Skeletal muscle tissue (tissue), 4 donors: Measurements from ENCODE around the gene GAMT. TPM values are rescaled to one million over a fixed set of nuclear protein-coding genes. Genes with fewer than 3 reads are reported as not detected.

Source experiments
- H3K27ac ChIP-seq: one replicate; pipeline ENCODE4 v1.7.0; 2013; ENCODE audit warnings: mild to moderate bottlenecking, low read depth, low read length, inconsistent platforms
- H3K27me3 ChIP-seq, 3 donors: one replicate each; pipeline ENCODE4 v1.7.0; 2013; ENCODE audit warnings: low read length in 3 of 3; ENCODE audit not compliant: control insufficient read depth in 3 of 3, insufficient read depth in 3 of 3
- H3K36me3 ChIP-seq, 3 donors: one replicate each; pipeline ENCODE4 v1.7.0; 2013; ENCODE audit warnings: low read length in 3 of 3; ENCODE audit not compliant: control insufficient read depth in 3 of 3, insufficient read depth in 3 of 3
- H3K4me1 ChIP-seq, 3 donors: one replicate each; pipeline ENCODE4 v1.7.0; 2013; ENCODE audit warnings: low read length in 3 of 3, mild to moderate bottlenecking in 3 of 3; ENCODE audit not compliant: control insufficient read depth in 3 of 3, insufficient read depth in 3 of 3
- H3K4me3 ChIP-seq, 3 donors: one replicate each; pipeline ENCODE4 v1.7.0; 2013; ENCODE audit warnings: low read length in 3 of 3
- H3K9ac ChIP-seq, 3 donors: one replicate each; pipeline ENCODE4 v1.7.0; 2013; ENCODE audit warnings: low read length in 3 of 3, mild to moderate bottlenecking in 3 of 3, moderate library complexity in 2 of 3, low read depth in 1 of 3
- H3K9me3 ChIP-seq, 3 donors: one replicate each; pipeline ENCODE4 v1.7.0; 2013; ENCODE audit warnings: low read length in 3 of 3; ENCODE audit not compliant: control insufficient read depth in 3 of 3
- total RNA-seq: library from RNA; depleted of rRNA; stranded (reverse); fragments of >200 nt; gene quantifications from one replicate; pipeline ENCODE4 v1.2.3, GENCODE V29; 2014
- donor health status: Osteomylitis.

GAMT gene
- total RNA-seq, 1 donor from 2014 or later = 101 TPM

DNA sequence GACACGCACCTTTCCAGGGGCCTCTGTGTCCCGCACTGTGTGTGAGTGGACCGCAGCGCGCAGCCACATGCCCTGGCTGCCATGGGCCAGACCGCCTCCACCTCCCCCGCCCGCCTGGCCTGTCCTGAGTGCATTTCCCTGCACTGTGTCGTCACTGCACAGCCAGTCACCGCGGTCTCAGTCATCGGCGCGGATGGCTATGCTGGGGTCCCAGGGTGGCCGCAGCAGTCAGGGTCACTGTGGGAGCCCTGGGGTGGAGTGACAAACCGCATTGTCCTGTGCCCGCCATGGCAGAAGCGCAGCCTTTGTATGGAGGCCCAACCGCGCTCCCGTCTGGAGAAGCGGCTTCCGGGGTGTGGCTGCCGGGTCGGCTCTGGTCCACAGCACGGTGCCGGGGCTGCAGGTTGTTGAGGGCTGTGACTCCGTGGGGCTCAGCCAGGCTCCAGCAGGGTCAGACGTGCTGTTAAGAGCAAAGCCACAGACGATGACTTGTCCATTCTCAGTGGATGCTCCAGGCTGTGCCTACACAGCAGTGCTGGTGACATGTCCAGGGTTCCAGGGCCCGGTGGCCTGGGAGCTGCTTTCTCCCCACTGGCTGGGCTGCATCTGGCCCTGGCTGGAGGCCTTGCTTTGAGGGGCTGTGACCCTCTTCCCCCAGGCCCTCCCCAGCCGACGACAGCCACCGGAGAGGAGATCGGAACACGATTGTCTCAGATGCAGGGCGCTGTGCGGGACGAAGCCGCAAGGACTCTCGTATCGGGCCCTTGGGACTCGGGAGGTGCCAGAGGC lies 24.0 kb downstream of the GAMT start:
- peaks cover 6 to 16% (median 16%) of the 10 kb centered on the region in 3 donors for H3K4me1 ChIP-seq
- peaks cover 16 to 18% (median 16%) of the 10 kb centered on the region in 3 donors for H3K36me3 ChIP-seq
- H3K4me3 ChIP-seq = no peak overlapping the region
- H3K27ac ChIP-seq = no peak overlapping the region
- no peaks in the 10 kb centered on the region for H3K27me3 ChIP-seq
- H3K9me3 ChIP-seq = no peaks in the 10 kb centered on the region
- H3K9ac ChIP-seq = no peak overlapping the region

DNA sequence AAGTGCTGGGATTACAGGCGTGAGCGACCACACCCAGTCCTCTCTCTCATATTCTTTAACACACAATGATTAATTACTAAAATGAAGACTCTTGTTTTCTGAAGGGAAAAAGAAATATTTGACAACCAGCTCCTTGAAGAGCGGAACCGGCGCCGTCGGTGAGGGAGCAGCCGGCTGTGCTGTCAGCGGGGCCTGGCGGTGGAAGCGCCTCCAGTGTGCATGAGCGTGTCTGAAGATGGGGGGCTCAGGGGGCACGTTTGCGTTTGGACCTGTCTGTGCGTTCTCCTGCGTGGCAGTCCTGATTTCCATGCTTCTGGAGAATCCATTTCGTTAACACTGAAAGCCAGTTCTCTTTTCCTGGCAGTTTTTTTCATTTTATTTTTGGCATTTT lies 24.9 kb downstream of the GAMT start:
- peaks cover 4 to 14% (median 13%) of the 10 kb centered on the region in 3 donors for H3K4me1 ChIP-seq

DNA sequence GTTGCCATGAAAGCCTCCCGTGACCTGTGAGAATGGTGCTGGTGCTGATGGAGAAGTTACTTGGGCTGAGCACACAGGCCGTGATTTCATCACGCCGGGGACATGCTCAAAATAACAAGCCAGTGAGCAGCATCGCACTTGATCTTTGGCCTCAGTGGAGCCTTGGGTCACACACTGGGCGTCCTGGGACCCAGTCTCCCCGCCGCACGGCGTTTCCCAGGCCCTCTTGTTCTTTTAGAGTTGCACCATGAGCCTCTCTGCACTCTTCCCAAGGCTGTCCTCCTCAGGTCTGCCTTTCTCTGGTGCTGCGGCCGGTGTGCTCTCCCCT lies 27.1 kb downstream of the GAMT start:
- Histone ChIP-seq H3K4me3 (no peak overlapping the region), H3K36me3 (peaks cover 34 to 35% (median 35%) of the 10 kb centered on the region in 3 donors), H3K9me3 (no peaks in the 10 kb centered on the region), H3K9ac (no peak overlapping the region), H3K27ac (peak overlapping the region; percentile 25), H3K27me3 (no peaks in the 10 kb centered on the region), H3K4me1 (peaks cover 2 to 11% (median 11%) of the 10 kb centered on the region in 3 donors)

More for the DNA sequence above, 24.9 kb downstream of the GAMT start:
- H3K9ac ChIP-seq = no peak overlapping the region
- peaks cover 16 to 19% (median 16%) of the 10 kb centered on the region in 3 donors for H3K36me3 ChIP-seq
- H3K4me3 ChIP-seq = no peak overlapping the region
- no peak overlapping the region for H3K27ac ChIP-seq
- H3K9me3 ChIP-seq = no peaks in the 10 kb centered on the region
- H3K27me3 ChIP-seq = no peaks in the 10 kb centered on the region

DNA sequence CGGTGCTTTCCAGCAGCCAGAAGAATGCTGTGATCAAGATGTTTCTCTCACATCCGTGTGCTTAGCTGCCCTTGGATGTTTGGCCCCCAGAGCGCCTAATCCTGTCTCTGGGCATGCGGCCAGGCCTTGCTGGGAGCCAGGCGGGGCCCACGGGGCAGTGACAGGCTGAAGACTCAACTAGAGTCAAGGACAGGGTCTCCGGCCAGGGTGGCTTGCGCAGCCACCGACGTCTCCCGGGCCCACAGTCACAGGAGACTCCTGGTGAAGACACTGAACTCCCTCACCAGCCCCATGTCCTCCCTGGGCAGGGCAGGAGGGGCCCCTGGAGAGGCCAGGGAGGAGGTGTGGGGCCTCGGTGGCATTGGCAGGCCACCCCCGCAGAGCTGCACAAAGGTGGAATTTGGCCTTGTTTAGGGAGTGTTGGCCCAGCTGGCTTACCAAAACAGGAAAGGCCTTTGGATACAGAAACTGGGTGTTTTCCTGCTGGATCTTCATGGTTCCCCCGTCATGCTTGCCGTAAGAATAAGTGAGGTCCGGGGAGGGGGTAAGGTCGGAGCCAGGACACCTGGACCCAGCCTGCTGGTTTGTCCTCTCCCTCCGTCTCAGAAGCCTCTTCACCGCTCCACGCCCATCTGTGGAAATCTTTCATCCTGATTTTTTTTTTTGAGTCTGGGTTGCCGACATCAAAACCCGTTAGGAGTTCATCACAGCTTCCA lies 27.6 kb downstream of the GAMT start:
- peak overlapping the region in 1 of 3 donors; percentile 25 for H3K9ac ChIP-seq
- no peak overlapping the region for H3K4me3 ChIP-seq
- peaks cover 37 to 39% (median 37%) of the 10 kb centered on the region in 3 donors for H3K36me3 ChIP-seq
- H3K27ac ChIP-seq = peak overlapping the region; percentile 25
- H3K9me3 ChIP-seq = no peaks in the 10 kb centered on the region
- H3K4me1 ChIP-seq = peaks cover 2 to 11% (median 11%) of the 10 kb centered on the region in 3 donors
- H3K27me3 ChIP-seq = no peaks in the 10 kb centered on the region

DNA sequence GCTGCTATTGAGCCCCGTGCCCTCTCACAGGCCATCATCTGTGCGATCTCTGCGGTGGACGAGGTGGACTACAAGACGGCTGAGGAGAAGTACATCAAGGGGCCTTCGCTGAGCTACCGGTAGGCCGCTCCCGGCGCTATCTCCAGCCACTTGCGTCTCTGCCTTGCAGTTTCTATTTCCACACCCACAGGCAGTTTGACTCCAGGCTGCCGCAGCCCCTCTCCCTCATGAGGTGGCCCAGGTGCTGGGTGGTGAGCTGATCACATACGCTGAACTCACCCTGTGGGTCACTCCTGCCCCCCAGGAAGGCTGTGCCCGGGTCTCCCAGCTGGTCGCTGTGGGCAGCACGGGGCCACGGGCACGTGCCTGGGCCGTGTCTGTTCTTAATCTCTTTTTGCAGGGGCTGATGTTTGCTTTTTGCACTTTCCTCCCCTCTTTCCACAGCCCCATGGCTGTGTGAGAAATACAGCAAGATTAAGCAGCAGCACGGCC lies 28.3 kb downstream of the GAMT start:
- no peak overlapping the region for H3K27ac ChIP-seq

DNA sequence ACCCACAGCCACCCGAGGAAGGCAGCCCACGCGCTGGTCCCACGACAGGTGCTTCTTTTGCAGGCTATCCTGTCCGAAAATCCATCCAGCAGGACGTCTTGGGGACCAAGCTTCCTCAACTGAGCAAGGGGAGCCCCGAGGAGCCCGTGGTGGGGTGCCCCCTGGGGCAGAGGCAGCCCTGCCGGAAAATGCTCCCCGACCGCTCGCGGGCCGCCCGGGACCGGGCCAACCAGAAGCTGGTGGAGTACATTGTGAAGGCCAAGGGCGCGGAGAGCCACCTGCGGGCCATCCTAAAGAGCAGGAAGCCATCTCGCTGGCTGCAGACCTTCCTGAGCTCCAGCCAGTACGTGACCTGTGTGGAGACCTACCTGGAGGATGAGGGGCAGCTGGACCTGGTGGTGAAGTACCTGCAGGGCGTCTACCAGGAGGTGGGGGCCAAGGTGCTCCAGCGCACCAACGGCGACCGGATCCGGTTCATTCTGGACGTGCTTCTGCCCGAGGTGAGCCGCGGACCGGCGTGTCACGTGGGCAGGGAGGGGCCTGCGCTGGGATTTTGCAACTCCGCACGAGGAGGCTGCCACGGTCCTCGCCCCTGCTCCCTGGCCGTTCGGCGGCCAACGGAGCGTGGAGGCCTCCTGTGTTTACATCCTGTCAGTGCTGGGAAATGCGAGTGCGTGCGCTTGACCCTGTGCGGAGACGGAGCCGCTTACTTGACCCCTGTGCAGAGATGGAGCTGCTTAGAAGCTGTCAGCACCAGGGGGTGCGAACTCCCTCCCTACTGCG lies 30.6 kb downstream of the GAMT start:
- peaks cover 2 to 11% (median 11%) of the 10 kb centered on the region in 3 donors for H3K4me1 ChIP-seq
- H3K27ac ChIP-seq = no peak overlapping the region
- H3K27me3 ChIP-seq = no peaks in the 10 kb centered on the region
- no peak overlapping the region for H3K9ac ChIP-seq
- no peak overlapping the region for H3K4me3 ChIP-seq
- peaks cover 38 to 46% (median 44%) of the 10 kb centered on the region in 3 donors for H3K36me3 ChIP-seq
- no peaks in the 10 kb centered on the region for H3K9me3 ChIP-seq

More for the DNA sequence above, 28.3 kb downstream of the GAMT start:
- no peak overlapping the region for H3K4me3 ChIP-seq
- peak overlapping the region in 1 of 3 donors; percentile 33 for H3K9ac ChIP-seq
- no peaks in the 10 kb centered on the region for H3K9me3 ChIP-seq
- H3K36me3 ChIP-seq = peaks cover 37 to 42% (median 42%) of the 10 kb centered on the region in 3 donors
- peaks cover 2 to 11% (median 11%) of the 10 kb centered on the region in 3 donors for H3K4me1 ChIP-seq
- no peaks in the 10 kb centered on the region for H3K27me3 ChIP-seq

DNA sequence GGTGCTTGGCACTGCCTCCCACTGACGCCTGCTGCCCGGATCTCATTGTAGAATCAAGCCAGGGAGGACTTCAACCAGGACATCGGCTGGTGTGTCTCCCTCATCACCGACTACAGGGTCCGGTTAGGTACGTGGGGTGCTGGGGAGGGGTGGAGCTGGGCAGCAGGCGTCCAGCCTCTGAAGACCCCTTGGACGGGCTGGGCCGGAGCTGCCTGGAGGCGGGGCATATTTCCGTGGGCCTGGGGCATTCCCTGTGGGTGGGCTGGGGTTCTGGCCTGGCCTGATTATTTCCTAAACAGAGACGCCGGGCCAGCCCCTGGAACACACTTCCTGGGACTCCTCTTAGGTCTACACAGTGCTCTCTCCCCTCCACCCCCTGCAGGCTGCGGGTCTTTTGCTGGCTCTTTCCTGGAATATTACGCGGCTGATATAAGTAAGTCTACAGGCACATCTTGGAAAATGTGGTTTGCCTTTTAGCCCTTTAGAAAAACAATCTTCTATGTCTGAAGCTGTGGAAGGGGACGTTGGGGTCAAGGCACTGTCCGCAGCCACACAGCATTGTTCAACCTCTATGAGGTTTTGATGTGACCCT lies 32.0 kb downstream of the GAMT start:
- Histone ChIP-seq H3K4me1 (peaks cover 2 to 11% (median 9%) of the 10 kb centered on the region in 3 donors), H3K27me3 (no peaks in the 10 kb centered on the region), H3K9ac (no peak overlapping the region), H3K9me3 (no peaks in the 10 kb centered on the region), H3K4me3 (no peak overlapping the region), H3K36me3 (peaks cover 41 to 55% (median 49%) of the 10 kb centered on the region in 3 donors), H3K27ac (no peak overlapping the region)

DNA sequence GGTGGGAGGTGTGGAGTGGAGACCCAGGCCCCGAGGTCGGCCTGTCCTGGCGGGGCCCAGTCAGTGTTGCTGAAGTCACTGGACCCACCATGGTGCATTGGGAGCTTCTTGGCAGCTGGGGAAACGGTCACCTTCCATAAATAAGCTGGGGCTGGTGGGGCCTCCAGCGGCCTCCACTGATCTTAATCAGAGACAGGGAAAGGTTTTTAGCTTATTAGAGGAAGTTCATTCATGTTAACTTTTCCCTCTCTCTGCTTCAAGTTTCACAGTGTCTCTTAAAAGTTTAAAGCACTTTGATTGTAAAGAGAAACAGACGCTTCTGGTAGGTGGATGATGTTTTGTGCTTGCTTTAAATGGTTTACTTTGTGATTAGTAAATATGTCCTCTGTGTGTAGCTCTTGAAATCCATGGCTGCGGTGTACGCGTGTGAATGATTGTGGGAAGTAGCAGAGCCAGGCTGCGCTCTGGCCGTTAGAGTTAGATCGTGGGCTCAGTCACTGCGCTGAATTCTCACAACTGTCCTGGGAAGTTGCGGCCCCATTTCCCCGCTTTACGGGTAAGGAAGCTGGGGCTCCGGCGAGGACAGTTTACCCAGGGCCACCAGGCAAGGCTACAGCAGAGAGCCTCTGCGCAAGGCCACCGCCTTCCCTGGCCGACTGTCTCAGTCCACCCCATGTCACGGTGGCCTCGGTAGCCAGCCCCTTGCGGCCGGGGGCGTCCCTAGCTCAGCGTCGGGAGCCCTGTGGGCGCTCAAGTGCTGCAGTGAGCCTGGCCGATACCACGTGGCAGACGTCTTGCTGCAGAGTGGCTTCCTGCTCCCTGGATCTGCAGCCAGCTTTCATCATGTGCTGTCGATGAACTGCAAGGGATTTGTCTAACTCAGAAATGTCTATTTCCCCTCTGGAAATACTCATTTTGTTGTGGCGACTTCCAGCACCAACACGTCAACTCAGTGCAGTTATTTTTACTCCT lies 34.2 kb downstream of the GAMT start:
- Histone ChIP-seq H3K4me3 (no peak overlapping the region), H3K4me1 (peaks cover 0 to under 1% (median 0%) of the 10 kb centered on the region in 3 donors), H3K27me3 (no peaks in the 10 kb centered on the region), H3K9me3 (no peaks in the 10 kb centered on the region), H3K36me3 (peaks cover 49 to 66% (median 61%) of the 10 kb centered on the region in 3 donors), H3K9ac (no peak overlapping the region), H3K27ac (no peak overlapping the region)
